Astrocyte (in vitro differentiated cells and primary cell): Measurements from ENCODE around the gene AAMDC. TPM values are rescaled to one million over a fixed set of nuclear protein-coding genes. Genes with fewer than 3 reads are reported as not detected.

ENCODE experiments used
- DNase-seq: peaks from one replicate; pipeline ENCODE4 v3.0.0-alpha.2; 2010; ENCODE audit warnings: low read depth
- FAIRE-seq: peaks from 2 replicates; lab custom pipeline; 2011; peaks lifted over from hg19 to GRCh38; lab: Jason Lieb, UNC
- H2AFZ ChIP-seq: 2 replicates; pipeline ENCODE4 v1.6.0; 2012; ENCODE audit warnings: low read depth, low read length, inconsistent platforms
- H3K27ac ChIP-seq: 2 replicates; pipeline ENCODE4 v1.5.1; 2011; ENCODE audit warnings: low read depth, low read length, inconsistent platforms
- H3K27me3 ChIP-seq: 2 replicates; pipeline ENCODE4 v1.6.0; 2011; ENCODE audit warnings: low read length, inconsistent platforms; ENCODE audit not compliant: insufficient read depth
- H3K36me3 ChIP-seq: 2 replicates; pipeline ENCODE4 v1.5.1; 2011; ENCODE audit warnings: low read length, inconsistent platforms; ENCODE audit not compliant: insufficient read depth
- H3K4me1 ChIP-seq: 2 replicates; pipeline ENCODE4 v1.5.1; 2011; ENCODE audit warnings: low read length, inconsistent platforms; ENCODE audit not compliant: insufficient read depth
- H3K4me2 ChIP-seq: 2 replicates; pipeline ENCODE4 v1.6.0; 2012; ENCODE audit warnings: low read length, inconsistent platforms
- H3K4me3 ChIP-seq: 2 replicates; pipeline ENCODE4 v1.5.1; 2011; ENCODE audit warnings: low read depth, mild to moderate bottlenecking, low read length, inconsistent platforms; ENCODE audit not compliant: insufficient read depth
- H3K79me2 ChIP-seq: 2 replicates; pipeline ENCODE4 v1.6.0; 2012; ENCODE audit warnings: mild to moderate bottlenecking, low read length, inconsistent platforms; ENCODE audit not compliant: insufficient read depth
- H3K9ac ChIP-seq: 2 replicates; pipeline ENCODE4 v1.6.0; 2012; ENCODE audit warnings: mild to moderate bottlenecking, low read length, inconsistent platforms
- H3K9me3 ChIP-seq: 2 replicates; pipeline ENCODE4 v1.5.1; 2012; ENCODE audit warnings: low read depth, mild to moderate bottlenecking, low read length, inconsistent platforms; ENCODE audit not compliant: insufficient read depth
- H4K20me1 ChIP-seq: 2 replicates; pipeline ENCODE4 v1.6.0; 2012; ENCODE audit warnings: low read length, inconsistent platforms; ENCODE audit not compliant: insufficient read depth
- H3K27ac Mint-ChIP-seq: one replicate; pipeline ENCODE4 v1.8.0; 2021; ENCODE audit warnings: mild to moderate bottlenecking, mixed read lengths; ENCODE audit not compliant: unreplicated experiment
- H3K27me3 Mint-ChIP-seq: one replicate; pipeline ENCODE4 v1.8.0; 2021; ENCODE audit warnings: low read depth, mixed read lengths; ENCODE audit not compliant: unreplicated experiment
- H3K36me3 Mint-ChIP-seq: one replicate; pipeline ENCODE4 v1.8.0; 2021; ENCODE audit warnings: low read depth, mixed read lengths; ENCODE audit not compliant: unreplicated experiment
- H3K4me1 Mint-ChIP-seq: one replicate; pipeline ENCODE4 v1.8.0; 2021; ENCODE audit warnings: low read depth, mixed read lengths; ENCODE audit not compliant: unreplicated experiment
- H3K4me3 Mint-ChIP-seq: one replicate; pipeline ENCODE4 v1.8.0; 2021; ENCODE audit warnings: mild to moderate bottlenecking, moderate library complexity, mixed read lengths; ENCODE audit not compliant: unreplicated experiment
- H3K9me3 Mint-ChIP-seq: one replicate; pipeline ENCODE4 v1.8.0; 2021; ENCODE audit warnings: mild to moderate bottlenecking, mixed read lengths; ENCODE audit not compliant: unreplicated experiment
- CTCF ChIP-seq: IDR thresholded peaks from 2 replicates; pipeline ENCODE4 v1.5.1; 2011; ENCODE audit warnings: low read depth, mild to moderate bottlenecking, inconsistent platforms, low read length, moderate library complexity; ENCODE audit not compliant: insufficient read depth
- EZH2 ChIP-seq: IDR thresholded peaks from 2 replicates; pipeline ENCODE4 v1.6.1; 2012; ENCODE audit warnings: mild to moderate bottlenecking, low read length, inconsistent platforms; ENCODE audit not compliant: insufficient read depth
- total RNA-seq: library from RNA; stranded (reverse); gene quantifications from 2 replicates; pipeline ENCODE4 v1.2.1, GENCODE V29; 2021

AAMDC gene
- total RNA-seq, 1 donor from 2014 or later, result 53.1 TPM

DNA sequence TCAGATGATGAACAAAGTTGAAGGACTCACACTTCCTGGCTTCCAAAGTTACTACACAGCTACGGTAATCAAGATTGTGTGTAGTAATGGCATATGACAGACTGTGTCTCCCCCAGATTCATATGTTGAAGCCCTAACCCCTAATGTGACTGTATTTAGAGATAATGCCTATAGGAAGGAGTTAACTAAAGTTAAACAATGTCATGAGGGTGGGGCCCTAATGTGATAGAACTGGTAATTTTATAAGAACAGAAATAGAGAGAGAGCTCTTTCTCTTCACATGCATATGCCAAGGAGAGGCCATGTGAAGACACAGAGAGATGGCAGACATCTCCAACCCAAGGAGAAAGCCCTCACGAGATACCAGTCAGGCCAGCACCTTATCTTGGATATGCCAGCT lies 8.0 kb downstream of the AAMDC start:
- Mint-ChIP-seq H3K27me3 (no peaks in the 10 kb centered on the region), H3K36me3 (peaks cover 10% of the 10 kb centered on the region), H3K27ac (no peak overlapping the region), H3K4me1 (peaks cover 6% of the 10 kb centered on the region), H3K4me3 (no peak overlapping the region), H3K9me3 (peaks cover 7% of the 10 kb centered on the region)
- no peaks in the 10 kb centered on the region for H3K4me1 ChIP-seq
- no peaks in the 10 kb centered on the region for H4K20me1 ChIP-seq
- no peak for FAIRE-seq
- no peak overlapping the region for H3K4me2 ChIP-seq
- H2AFZ ChIP-seq, result no peak overlapping the region
- no peaks in the 10 kb centered on the region for H3K36me3 ChIP-seq
- H3K9me3 ChIP-seq, result peaks cover 3% of the 10 kb centered on the region
- no peak overlapping the region for H3K9ac ChIP-seq
- TF ChIP-seq CTCF (no peak), EZH2 (no peak)
- H3K79me2 ChIP-seq, result no peaks in the 10 kb centered on the region
- DNase-seq, result no peak
- no peaks in the 10 kb centered on the region for H3K27me3 ChIP-seq
- H3K4me3 ChIP-seq, result no peak overlapping the region
- H3K27ac ChIP-seq, result no peak overlapping the region

DNA sequence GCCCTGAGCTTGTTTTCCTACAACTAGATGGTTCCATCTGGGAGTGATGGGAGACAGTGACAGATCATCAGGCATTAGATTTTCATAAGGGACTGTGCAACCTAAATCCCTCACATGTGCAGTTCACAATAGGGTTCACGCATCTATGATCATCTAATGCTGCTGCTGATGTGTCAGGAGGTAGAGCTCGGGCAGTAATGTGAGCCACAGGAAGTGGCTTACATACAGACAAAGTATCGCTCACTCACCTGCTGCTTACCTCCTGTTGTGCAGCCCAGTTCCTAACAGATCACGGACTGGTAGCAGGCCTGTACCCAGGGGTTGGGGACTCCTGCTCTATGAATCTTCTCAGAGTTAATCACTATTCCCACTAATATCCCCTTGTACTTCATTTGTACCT lies 12.4 kb downstream of the AAMDC start:
- peaks cover 3% of the 10 kb centered on the region for H3K9me3 ChIP-seq
- no peak overlapping the region for H3K4me2 ChIP-seq
- Mint-ChIP-seq H3K36me3 (peaks cover 11% of the 10 kb centered on the region), H3K27ac (no peak overlapping the region), H3K4me3 (no peak overlapping the region), H3K9me3 (peaks cover 7% of the 10 kb centered on the region), H3K27me3 (no peaks in the 10 kb centered on the region), H3K4me1 (peaks cover 1% of the 10 kb centered on the region)
- H3K9ac ChIP-seq, result no peak overlapping the region
- no peak overlapping the region for H2AFZ ChIP-seq
- H3K36me3 ChIP-seq, result peaks cover 3% of the 10 kb centered on the region
- no peaks in the 10 kb centered on the region for H3K79me2 ChIP-seq
- DNase-seq (no peak), FAIRE-seq (no peak)
- H3K4me3 ChIP-seq, result no peak overlapping the region
- no peaks in the 10 kb centered on the region for H3K27me3 ChIP-seq
- no peaks in the 10 kb centered on the region for H4K20me1 ChIP-seq
- H3K4me1 ChIP-seq, result no peaks in the 10 kb centered on the region
- no peak overlapping the region for H3K27ac ChIP-seq
- TF ChIP-seq EZH2, result no peak
- TF ChIP-seq CTCF, result no peak

- no peaks in the 10 kb centered on the region for H3K27me3 Mint-ChIP-seq
- peaks cover 3% of the 10 kb centered on the region for H3K36me3 ChIP-seq
Observed at GRCh38 chr11:77842441-77843121, 21.6 kb downstream of the AAMDC start.

More at GRCh38 chr11:77842441-77843121, 21.6 kb downstream of the AAMDC start:
- Histone ChIP-seq H3K27ac (no peak overlapping the region), H3K4me1 (peaks cover 5% of the 10 kb centered on the region), H3K4me2 (peak overlapping the region; percentile 8), H2AFZ (peak overlapping the region; percentile 39), H3K9ac (no peak overlapping the region), H4K20me1 (no peaks in the 10 kb centered on the region), H3K27me3 (no peaks in the 10 kb centered on the region), H3K4me3 (no peak overlapping the region), H3K79me2 (no peaks in the 10 kb centered on the region), H3K9me3 (no peaks in the 10 kb centered on the region)
- peak; percentile 20 for DNase-seq
- TF ChIP-seq EZH2, result no peak
- no peak for TF ChIP-seq CTCF
- H3K27ac Mint-ChIP-seq, result no peak overlapping the region
- H3K36me3 Mint-ChIP-seq, result peaks cover 45% of the 10 kb centered on the region
- no peak for FAIRE-seq
- H3K9me3 Mint-ChIP-seq, result peaks cover 1% of the 10 kb centered on the region
- H3K4me1 Mint-ChIP-seq, result peaks cover 4% of the 10 kb centered on the region
- no peak overlapping the region for H3K4me3 Mint-ChIP-seq
